NCI-H2171 (cell line): ENCODE measurements around the gene ODC1.

ENCODE experiments used
- DNase-seq: peaks from one replicate; lab custom pipeline; 2025; lab: John Stamatoyannopoulos, UW

The ODC1 gene

DNA sequence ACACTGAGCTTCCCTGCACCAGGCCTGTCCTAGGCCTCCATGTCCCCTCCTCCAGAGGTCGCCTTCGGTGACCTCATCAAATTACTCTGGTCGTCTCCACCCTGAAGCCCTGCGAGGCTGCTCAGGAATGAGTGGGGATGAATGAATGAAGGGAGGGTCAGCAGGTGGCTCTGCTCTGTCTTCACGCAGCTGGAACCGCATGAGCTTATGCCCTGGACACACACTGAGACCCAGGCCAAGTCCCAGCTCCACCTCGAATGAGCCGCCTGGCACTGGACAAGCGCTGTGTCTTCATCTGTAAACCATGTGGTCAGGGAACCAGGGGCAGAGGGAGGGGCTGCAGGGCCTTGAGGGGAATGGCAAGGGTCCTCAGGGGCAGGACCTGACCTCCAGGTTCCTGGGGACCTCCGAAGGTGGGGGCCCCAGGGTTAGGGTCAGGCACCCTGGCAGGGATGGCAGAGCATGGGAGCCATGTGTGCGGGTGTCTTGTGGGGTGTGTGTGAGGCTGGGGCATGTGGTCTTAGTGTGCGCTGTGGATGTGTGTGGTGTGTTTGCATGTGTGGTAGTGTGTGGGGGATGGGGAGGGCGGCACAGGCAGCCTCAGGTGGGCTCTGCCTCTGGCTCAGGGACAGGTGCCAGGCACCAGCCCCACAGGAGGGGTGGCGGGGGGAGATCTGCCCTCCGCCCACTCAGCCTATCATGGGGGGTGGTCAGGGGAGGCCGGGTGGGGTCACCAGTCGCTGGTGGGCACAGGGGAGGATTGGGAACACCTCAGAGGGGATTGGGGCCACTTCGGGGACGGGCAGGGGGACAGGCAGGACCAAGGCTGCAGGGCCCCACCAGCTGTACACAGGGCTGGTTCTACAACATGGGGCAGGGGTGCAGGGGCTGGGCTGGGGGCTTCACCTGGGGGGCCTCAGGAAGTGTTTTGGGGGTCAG is 13.9 kb downstream of the ODC1 start:
- DNase-seq: no peak

DNA sequence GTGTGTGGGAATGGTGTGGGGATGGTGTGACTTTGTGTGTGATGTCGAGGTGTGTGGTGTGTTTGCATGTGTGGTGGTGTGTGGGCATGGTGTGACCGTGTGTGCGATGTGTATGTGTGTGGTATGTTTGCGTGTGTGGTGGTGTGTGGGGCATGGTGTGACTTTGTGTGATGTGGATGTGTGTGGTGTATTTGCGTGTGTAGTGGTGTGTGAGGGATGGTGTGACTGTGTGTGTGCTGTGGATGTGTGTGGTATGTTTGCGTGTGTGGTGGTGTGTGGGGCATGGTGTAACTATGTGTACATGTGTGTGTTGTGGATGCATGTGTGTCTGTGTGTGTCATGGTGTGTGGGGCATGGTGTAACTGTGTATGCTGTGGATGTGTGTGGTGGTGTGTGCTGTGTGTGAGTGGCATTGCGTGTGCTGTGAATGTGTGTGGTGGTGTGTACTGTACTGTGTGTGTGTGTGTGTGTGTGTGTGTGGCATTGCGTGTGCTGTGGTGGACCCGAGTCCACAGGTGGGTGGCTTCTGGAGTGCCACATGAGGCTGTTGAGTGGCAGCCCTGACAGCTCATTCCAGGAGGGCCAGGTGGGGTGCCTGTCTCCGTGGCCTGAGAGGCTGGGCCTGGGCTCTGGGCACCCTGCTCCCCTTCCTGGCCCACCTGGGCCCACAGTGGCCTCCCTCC is 14.7 kb downstream of the ODC1 start:
- no peak for DNase-seq

GRCh38 chr2:10432311-10433181 is 15.6 kb downstream of the ODC1 start:
- no peak for DNase-seq

DNA sequence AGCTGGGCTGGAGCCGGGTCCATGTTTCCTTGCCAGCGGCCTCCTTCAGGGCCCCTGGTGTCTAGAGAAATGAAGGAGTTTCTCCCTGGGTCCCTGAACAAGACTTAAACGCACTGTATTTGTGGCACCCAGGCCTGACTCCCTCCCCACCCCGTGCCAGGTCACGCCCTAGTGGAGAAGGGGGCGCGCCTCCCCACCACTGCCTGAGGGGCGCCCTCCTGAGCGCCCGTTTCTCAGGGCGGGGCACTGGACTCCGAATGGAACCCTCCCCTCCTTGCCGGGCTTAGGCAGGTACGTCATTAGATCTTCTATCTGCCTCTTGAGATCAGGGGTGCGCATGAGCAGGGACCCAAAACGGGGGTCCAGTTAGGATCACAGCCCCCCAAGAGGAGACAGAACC is 16.3 kb downstream of the ODC1 start:
- DNase-seq: no peak

GRCh38 chr2:10430886-10431622 is 17.1 kb downstream of the ODC1 start:
- no peak for DNase-seq

DNA sequence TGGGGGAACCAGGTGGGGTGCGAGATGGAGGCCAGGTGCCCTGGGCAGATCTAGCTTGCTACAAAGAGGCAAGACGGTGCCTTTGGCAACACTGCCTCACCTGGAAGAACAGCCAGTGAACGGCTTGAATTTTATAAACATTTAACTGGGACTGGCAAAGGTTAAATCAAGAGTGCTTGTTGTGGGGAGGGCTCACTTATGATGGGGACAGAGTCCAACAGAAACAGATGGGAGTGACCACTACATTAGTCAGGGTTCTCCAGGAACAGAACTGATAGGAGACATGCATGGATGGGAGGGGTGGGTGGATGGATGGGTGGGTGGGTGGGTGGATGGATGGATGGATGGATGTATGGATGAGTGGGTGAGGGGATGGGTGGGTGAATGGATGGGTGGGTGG is 19.2 kb downstream of the ODC1 start:
- no peak for DNase-seq

DNA sequence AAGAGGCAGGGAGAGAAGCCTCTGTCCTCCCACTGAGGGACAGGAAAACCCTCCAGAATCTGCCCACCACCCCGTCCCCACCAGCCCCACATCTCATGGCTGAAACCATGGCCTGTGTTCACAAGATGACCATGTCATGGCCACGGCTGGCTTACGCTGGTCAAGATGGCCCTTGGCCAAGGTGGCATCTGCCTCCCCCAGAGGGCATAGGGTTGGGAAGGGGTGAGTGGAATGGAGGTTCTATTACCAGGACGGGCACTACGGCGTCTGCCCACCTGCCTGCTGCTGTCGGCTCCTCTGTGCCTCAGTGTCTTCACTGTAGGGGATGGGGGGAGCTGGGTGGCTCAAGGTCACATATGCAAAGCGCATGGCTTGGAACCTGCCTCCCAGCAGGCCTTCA is 19.8 kb downstream of the ODC1 start:
- DNase-seq: no peak

- DNase-seq: no peak
These were observed 20.5 kb downstream of the ODC1 start for GRCh38 chr2:10427618-10427949.

DNA sequence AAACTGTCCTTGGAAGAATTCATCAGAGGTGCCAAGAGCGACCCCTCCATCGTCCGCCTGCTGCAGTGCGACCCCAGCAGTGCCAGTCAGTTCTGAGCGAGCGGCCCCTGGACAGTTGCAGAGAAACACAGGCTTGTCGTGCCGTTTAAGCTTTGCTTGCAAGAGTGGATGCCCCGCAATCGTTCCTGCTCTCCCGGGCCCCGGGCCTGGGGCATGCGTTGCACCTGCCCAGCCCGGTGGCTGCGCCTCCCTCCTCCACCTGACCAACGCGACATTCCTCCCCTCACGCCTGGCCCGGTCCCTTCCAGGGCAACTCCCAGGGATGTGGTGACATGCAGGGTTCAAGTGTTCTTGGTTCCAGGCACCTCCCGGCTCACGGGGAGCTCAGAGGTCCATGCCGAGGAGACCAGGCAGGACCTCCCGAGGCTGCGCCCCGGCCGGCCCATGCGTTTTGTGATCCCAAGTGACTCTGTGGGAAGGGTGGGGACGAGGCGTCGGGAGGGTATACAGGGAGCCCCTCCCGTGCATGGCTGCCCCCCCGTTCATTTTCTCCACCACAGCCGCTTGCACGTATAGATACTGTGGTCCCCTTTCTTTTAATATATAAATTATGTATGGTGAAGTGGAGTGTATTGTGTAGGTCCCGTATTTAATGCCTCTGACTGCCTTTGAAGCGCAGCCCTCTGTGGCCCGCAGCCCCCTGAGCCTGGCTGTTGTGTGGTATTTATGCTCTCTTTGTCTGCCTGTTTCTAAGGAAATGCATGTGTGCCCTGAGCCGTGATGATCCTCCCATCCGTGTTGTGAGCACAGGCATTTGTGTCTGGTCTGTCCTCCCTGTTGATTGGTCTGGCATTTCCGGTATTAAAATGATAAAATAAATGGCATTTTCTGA is 21.2 kb downstream of the ODC1 start:
- DNase-seq: no peak

DNA sequence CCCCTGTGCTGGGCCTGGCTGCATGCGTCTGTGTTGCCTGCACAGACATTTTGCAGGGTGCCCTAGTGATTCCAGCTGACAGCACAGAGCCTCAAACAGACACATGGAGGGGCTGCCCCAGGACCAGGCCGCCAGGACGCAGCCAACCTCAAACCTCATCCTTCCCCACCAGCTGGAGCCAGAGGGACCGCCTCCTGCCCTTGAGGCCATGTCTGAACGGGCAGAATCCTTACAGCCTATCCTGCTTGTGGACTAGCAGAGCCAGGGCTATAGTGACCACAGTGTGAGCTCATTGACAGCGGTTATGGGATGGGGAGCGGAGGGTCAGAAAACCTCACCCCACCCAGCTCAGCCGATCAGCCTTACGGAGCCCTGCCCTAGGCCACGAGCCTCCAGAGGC is 22.4 kb downstream of the ODC1 start:
- DNase-seq: no peak

GRCh38 chr2:10424916-10425505 is 23.1 kb downstream of the ODC1 start:
- DNase-seq: no peak

DNA sequence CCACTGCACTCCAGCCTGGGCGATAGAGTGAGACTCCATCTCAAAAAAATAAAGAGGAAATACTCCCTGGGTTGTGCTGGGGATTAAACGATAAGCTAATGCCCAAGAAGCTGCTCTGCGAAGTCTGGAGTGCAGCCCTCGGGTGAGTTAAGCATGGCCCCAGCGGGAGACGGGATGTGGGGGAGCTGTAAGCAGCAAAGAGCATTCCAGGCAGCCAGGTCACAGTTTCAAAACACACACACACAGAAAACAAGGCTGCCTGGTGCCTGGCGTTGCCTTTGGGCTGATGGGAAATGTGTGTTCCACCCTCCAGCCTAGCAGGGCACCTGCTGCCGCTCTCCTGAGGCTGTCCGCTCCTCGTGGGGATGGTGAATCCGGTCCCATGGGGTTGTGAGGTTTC is 24.1 kb downstream of the ODC1 start:
- DNase-seq: no peak

DNA sequence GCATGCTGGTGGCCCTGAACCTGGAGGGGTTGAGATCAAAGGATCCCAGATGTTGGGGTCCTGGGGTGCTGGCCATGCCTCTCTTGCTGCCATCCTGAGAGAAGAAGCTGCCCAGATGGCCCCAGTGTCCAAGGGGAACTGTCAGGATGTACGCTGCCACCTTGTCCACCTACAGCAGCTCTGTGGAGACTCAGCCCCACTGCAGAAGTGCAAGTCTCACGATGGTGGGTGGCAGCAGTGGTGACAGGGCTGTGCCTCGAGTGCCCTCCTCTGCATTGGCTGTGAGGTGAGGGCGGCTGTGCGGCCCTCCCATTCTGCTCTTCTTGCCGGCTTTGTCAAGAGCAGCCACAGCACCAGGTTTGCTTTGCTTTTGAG is 24.7 kb downstream of the ODC1 start:
- DNase-seq: no peak

- no peak for DNase-seq
These were observed 25.3 kb downstream of the ODC1 start for GRCh38 chr2:10422732-10423399.

- DNase-seq: no peak
These were observed 25.9 kb downstream of the ODC1 start for GRCh38 chr2:10422251-10422650.

GRCh38 chr2:10419553-10420257 is 28.4 kb downstream of the ODC1 start:
- no peak for DNase-seq

- DNase-seq: no peak
These were observed 30.4 kb downstream of the ODC1 start for GRCh38 chr2:10417551-10418335.

DNA sequence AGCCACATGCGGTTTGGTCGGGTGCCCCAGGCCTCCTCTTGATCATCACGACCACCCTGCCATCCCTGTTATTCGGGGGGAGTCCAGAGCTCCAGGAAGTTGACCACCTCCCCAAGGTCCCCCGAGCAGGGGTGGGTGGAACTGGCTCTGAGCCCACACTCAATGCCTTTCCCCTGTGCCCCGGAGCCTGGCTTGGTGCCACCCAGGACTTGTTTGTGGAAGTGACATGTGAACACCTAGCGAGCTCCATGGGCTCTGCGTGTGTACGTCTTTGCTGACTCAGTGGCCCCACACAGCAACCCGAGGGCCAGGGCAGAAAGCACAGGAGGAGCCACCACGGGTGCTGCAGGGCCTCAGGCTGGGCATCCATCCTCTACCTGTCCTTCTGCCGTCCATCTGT is 32.5 kb downstream of the ODC1 start:
- DNase-seq: no peak

DNA sequence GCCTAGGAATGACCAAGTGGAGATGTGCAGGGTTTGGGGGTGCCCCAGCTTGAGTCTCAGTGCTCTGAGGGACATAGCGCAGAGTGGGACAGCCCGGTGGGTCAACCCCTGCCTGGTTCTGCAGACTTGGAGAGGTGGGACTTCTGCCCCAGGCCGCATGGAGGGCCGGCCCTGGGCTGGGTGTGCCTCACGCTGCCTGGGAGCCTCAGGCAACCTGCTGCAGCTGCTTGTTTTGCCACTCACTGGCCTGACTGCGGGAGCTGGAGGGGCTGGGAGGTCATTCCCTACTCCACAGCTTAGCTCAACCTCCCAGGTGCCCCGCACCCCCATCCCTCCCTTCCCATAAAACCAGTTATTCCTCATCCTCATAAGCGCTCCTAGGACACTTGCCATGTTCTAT is 33.1 kb downstream of the ODC1 start:
- no peak for DNase-seq
